Measurements from ENCODE around the gene PAPSS2. TPM values are rescaled to one million over a fixed set of nuclear protein-coding genes. Genes with fewer than 3 reads are reported as not detected.

PAPSS2 gene
- total and polyA plus RNA-seq, 8 donors = 1.3 to 17.3 (median 10.8) TPM

- peak overlapping the region in 2 of 5 donors; percentile 59 to 80 for H3K27ac ChIP-seq
- H3K9me3 ChIP-seq = no peaks in the 10 kb centered on the region
- H3K4me1 ChIP-seq = peaks cover 5 to 54% (median 28%) of the 10 kb centered on the region in 4 donors
- H3K27me3 ChIP-seq = no peaks in the 10 kb centered on the region
- WGBS, 5 donors = 78 to 86% (median 82%) methylated on average over 5 of the region's 5 CpGs
- no peak overlapping the region for H3K4me3 ChIP-seq
- TF ChIP-seq CTCF (IDR thresholded peaks at IDR 0.05) = no peak
- TF ChIP-seq POLR2A (IDR thresholded peaks at IDR 0.05) = no peak
- TF ChIP-seq EP300 (IDR thresholded peaks at IDR 0.05) = no peak
- no peak for TF ChIP-seq POLR2AphosphoS5 (IDR thresholded peaks at IDR 0.05)
- DNase-seq = no peak
- intact Hi-C loops (cut with DNase I; ENCODE audit: low total_unique reads) = loop anchor here (5.0 kb wide), 1 partner anchor 69 kb away; no protein-coding TSS in a partner anchor
- no peaks in the 10 kb centered on the region for H3K36me3 ChIP-seq
Measured at GRCh38 chr10:87658321-87658795, 1.3 kb upstream of the PAPSS2 start.

- no peaks in the 10 kb centered on the region for H3K9me3 ChIP-seq
- H3K27me3 ChIP-seq = no peaks in the 10 kb centered on the region
- peak overlapping the region; percentile 62 to 79 (median 73) for H3K4me3 ChIP-seq
- intact Hi-C loops (cut with DNase I; ENCODE audit: low total_unique reads) = loop anchor here (5.0 kb wide), 1 partner anchor 68 kb away; no protein-coding TSS in a partner anchor
- no peaks in the 10 kb centered on the region for H3K36me3 ChIP-seq
- TF ChIP-seq CTCF (IDR thresholded peaks at IDR 0.05) (no peak), EP300 (IDR thresholded peaks at IDR 0.05) (no peak), POLR2A (IDR thresholded peaks at IDR 0.05) (no peak), POLR2AphosphoS5 (IDR thresholded peaks at IDR 0.05) (no peak)
- peaks cover 5 to 54% (median 28%) of the 10 kb centered on the region in 4 donors for H3K4me1 ChIP-seq
- peak overlapping the region in 4 of 5 donors; percentile 77 to 86 (median 80) for H3K27ac ChIP-seq
- DNase-seq = peak in 1 of 2 donors; percentile 25
- WGBS, 5 donors = 58 to 71% (median 63%) methylated on average over 14 to 15 of the region's 15 CpGs
Measured at GRCh38 chr10:87658858-87659555, 671 bp upstream of the PAPSS2 start.

GRCh38 chr10:87660484-87661133, 931 bp downstream of the PAPSS2 start:
- Histone ChIP-seq H3K4me3 (peak overlapping the region; percentile 62 to 79 (median 73)), H3K27me3 (no peaks in the 10 kb centered on the region), H3K27ac (peak overlapping the region; percentile 59 to 86 (median 79)), H3K36me3 (no peaks in the 10 kb centered on the region), H3K4me1 (peaks cover 5 to 49% (median 24%) of the 10 kb centered on the region in 4 donors), H3K9me3 (no peaks in the 10 kb centered on the region)
- DNase-seq = peak; percentile 40 to 68
- 18 to 31% (median 22%) methylated on average over 12 of the region's 12 CpGs for WGBS, 5 donors
- intact Hi-C loops (cut with DNase I; ENCODE audit: low total_unique reads) = loop anchor here (5.0 kb wide), 1 partner anchor 77 kb away; no protein-coding TSS in a partner anchor
- TF ChIP-seq CTCF (IDR thresholded peaks at IDR 0.05) (no peak), POLR2AphosphoS5 (IDR thresholded peaks at IDR 0.05) (no peak), EP300 (IDR thresholded peaks at IDR 0.05) (no peak), POLR2A (IDR thresholded peaks at IDR 0.05) (no peak)
